Measurements from ENCODE around the gene IGSF21.

IGSF21 gene

DNA sequence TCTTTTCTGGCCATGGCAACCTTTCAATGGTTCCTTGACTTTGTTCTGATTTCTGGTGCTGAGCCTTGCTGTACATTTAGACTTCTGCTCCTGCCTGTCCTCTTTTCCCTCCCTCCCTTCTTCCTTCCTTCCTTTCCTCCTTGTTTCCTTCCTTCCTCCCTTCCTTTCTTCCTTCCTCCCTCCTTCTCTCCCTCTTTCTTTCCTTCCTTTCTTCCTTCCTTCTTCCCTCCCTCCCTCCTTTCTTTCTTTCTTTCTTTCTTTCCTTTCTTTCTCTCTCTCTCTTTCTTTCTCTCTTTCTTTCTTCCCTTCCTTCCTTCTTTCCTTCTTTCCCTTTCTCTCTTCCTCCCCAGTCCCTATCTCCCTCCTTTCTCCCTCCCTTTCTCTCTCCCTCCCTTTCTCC lies 10.4 kb upstream of the IGSF21 start:
- DNase-seq, result no peak

DNA sequence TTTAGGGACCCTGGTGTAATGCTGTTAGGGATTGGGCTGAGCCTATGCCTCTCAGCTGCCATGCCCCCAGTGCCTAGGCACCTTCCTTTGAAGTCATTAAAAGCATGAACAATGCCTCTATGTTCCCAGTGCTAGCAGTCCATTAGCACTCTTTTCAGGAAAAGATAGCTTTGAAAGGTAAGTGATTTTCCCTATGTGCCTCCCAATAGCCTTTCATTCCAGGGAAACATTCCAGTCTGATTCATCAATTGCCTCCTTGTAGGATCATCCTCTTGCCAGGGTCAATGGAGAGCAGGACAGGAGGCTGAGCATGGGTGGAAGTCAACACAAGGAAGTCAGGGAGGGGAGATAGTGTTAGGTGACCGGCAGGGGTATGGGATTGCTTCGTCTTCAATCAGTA lies 8.6 kb upstream of the IGSF21 start:
- no peak for DNase-seq

DNA sequence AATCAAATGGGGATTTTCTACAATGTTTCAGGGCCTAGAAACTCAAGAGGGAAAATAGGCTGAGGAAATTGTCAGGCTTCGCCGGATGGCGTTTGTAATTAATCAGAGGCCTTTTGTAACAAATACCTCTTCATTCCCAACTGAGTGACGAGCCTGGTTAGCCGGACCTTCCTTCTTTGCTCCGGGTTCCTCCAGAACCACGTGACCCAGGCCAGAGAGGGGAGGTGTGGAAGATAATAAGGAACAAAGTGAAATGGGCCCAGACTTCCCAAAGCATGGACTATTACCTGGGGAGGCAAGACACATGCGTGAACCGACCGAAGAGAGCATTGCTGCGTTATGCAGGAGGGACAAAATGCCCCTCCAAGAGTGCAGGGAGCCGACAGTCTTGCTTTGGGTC lies 7.5 kb upstream of the IGSF21 start:
- DNase-seq, result no peak

DNA sequence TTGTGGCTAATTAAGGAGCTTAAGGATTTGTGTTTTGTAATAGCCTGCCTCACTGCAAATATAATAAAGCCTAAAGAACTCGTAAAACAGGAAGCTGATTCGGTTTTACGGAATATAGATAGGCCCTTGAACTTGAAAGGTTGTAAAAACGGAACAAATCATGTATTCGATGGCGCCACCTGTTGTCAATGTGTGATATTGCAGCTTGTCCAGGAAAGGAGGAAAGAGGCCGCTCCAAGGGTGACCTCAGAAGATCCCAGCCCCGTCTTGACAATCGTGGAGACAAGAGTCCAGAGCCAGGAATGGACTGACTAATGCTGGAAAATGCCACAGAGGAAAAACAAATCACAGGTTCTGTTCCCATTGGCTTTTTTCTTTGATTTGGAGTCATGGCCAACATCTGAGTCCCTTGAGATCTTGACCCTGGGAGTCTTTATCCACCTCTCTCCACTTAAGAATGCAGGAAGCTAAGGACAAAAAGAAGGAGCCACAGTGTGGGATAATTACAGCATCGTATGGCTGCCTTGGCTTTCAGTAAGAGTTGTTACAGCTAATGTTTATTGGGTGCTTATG lies 7.0 kb upstream of the IGSF21 start:
- peak; percentile 44 to 50 for DNase-seq

DNA sequence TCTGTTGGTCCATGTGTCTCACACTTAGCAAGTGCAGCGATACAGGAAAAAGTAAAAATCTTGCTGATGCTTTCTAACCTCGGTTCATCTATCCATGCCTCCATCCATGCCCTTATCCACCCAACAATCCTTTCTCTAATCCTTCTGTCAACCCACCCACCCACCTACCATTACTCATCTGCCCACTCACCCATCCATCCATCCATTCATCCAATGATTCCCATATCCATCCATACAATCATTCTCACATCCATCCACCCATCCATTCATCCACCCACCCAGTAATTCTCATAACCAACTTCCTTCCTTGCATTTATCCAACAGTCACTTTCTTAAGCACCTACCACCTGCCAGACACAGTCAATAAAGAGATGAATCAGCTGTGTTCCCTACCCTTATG lies 6.1 kb upstream of the IGSF21 start:
- DNase-seq, result no peak

GRCh38 chr1:18103788-18104421 lies 3.7 kb upstream of the IGSF21 start:
- no peak for DNase-seq

GRCh38 chr1:18104546-18105100 lies 3.0 kb upstream of the IGSF21 start:
- no peak for DNase-seq

DNA sequence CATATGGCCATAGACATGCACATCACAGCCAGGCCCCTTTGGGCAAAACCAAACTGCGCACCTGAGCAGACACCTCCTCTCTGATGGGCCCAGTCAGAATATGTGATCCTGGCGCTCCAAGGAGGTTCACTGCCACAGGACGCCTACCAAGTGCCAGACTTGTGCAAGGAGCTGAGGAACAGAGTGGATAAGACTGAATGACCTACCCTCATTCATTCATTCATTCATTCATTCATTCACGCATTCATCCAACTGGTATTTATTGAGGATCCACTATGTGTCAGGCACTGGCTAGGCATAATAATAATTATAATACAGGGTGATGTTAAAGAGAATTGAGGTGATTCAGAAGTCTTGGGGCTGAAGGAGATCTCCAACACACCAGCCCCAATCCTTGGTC lies 2.4 kb upstream of the IGSF21 start:
- DNase-seq, result no peak

- no peak for DNase-seq
Observed at GRCh38 chr1:18108299-18109057, 880 bp downstream of the IGSF21 start.

- DNase-seq, result no peak
Observed at GRCh38 chr1:18109058-18109755, 1.6 kb downstream of the IGSF21 start.

GRCh38 chr1:18109756-18110597 lies 2.4 kb downstream of the IGSF21 start:
- DNase-seq, result no peak

DNA sequence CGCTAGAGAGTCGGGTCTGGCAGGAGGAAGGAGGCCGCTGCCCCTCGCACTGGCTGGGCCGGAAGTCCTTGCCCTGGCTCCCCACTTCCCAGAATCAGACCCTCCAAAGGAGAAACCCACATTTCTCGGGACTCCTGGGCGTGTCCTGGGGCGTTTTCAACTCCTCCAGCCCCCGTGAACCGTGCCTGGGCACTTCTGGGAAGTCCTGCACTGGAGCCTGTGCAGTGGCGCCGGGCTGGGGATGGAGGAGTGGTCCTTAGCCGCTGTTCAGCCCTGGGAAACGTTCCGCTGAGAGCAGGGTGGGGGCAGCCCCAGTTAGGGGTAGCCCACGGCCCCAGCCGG lies 3.0 kb downstream of the IGSF21 start:
- no peak for DNase-seq

GRCh38 chr1:18110968-18111367 lies 3.4 kb downstream of the IGSF21 start:
- DNase-seq, result no peak

DNA sequence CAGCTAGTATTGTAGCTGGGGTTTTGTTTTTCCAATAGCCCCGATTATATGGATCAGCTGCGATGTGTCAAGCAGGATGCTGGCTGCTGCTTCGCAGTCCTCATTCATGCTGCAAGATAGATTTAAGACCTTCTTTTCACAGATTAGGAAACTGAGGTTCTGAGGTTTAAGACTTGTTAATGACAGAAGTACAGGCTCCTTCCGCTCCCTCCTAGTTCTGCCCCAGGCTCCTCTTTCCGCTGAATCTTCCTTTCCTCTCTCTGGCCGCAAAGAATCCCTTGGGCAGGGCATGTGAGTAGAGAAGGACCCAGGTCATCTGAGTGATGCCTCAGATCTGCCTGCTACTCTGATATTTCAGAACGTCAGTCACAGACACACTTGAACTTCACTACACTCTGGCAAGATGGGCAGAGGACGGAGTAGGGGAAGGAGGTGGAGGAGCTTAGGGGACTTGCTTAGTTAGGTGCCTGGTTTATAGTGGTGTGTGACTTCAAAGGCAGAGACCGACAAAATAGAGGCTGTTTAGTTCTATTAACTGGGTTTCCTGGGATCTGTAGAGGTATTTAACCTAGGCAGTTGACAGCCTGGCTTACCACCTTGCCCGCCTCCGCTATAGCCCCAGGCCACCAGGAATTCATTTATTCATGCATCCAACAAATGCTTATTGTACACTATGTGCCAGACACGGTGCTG lies 4.2 kb downstream of the IGSF21 start:
- no peak for DNase-seq

GRCh38 chr1:18112611-18113010 lies 5.0 kb downstream of the IGSF21 start:
- DNase-seq, result no peak

GRCh38 chr1:18114726-18115410 lies 7.3 kb downstream of the IGSF21 start:
- DNase-seq, result no peak

DNA sequence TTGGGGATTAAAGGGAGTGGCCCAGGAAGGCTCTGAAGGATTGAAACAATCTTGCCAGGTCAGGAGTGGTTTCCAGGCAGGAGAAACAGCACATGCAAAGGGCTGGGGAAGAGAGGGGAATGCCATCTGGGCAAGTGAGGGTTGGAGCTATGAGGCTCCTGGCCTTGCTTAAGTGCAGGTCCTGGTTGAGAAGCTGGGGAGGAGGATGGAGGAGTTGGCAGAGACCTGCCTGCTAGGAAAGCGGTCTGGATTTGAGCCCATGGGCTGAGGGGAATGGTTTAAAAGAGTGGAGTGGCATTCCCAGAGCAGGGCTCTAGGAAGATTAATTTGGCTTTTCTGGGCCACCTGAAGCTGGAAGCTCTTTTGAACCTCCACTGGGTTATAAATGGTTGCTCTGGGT lies 9.2 kb downstream of the IGSF21 start:
- no peak for DNase-seq

- DNase-seq, result no peak
Observed at GRCh38 chr1:18118078-18118477, 10.5 kb downstream of the IGSF21 start.

DNA sequence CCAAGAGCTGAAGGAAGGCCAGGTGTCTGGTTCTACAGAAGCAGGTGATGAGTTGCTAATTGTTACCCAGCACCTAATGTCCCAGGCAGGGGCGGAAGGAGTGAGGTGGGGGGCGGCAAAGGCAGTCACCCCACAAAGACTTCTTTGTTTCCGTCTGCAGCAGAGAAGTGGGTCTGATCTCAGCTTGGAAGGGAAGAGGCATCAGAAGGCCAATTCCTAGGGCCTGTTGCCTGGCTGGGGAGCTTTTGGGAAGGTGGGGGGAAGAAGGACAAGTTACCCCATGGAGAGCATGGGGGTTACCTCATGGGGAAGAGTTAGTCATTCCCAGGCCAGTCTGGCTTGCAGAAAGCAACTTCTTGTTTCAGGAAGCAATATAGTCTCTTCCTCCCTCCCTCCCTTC lies 10.9 kb downstream of the IGSF21 start:
- no peak for DNase-seq

GRCh38 chr1:18119289-18119688 lies 11.7 kb downstream of the IGSF21 start:
- DNase-seq, result no peak

DNA sequence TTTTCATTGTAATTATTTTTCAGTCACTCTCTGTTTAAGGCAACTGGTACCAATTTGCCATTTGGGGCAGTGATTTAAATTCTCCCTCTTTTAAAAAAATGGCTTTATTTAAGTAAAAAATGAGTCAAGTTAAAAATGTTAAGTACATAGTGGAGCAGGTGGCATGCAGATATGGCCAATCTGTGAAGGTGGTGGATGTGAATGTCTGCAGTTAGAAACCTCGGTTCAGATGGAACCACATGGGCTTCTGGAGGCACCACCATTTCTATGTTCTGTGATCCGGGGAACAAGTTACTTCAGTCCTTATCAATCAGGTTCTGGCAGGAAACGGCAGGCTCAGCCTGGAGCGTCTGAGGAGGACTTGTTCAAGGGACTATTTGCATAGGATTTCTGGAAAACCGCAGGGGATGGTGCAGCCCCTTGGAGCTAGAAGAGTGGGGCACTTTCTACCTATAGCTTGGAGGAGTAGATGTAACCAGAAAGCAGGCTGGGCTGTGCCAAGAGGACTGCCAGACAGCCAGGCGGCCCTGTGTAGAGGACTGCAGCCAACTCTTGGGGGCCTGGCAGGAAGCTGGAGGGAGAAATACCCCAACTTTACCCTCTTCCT lies 12.3 kb downstream of the IGSF21 start:
- DNase-seq, result no peak
